Measurements from ENCODE around the gene BORCS5. TPM values are rescaled to one million over a fixed set of nuclear protein-coding genes. Genes with fewer than 3 reads are reported as not detected.
A peak's percentile ranks its signal among the peaks of the same experiment; 100 is the strongest.

The BORCS5 gene
- total RNA-seq, 8 experiments from 2014 or later, result 7.7 to 28.2 (median 17.8) TPM

DNA sequence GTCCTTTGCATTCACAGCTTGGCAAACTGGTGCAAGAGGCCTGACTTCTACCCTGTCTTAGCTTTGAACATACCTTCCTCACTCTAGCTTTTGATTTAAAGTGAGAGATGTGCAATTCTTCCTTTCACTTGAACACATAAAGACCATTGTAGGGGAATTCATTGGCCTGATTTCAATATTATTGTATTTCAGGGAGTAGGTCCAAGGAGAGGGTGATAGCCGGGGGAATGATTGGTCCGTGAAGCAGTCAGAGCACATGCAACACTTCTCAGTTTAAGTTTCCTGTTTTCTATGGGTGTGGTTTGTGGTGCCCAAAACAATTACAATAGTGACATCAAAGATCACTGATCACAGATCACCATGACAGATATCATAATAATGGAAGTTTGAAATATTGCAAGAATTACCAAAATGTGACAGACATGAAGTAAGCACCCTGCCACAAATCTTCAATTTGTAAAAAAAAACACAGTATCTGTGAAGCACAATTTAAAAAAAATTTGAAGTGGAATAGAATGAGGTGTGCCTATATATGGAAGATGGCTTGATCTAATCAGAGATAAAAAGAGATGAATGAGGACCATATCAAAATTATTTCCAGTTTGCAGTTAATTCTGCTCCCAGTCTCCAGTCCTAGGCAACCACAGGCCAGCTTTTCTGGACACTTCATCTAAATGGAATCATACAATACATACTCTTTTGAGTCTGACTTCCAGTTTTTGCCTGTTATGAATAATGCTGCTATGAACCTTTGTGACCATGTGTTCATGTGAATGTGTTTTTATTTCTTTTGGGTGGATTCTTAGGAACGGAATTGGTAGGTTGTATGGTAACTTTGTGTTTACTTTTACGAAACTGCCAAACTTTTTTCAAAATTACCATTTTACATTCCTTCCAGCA is 23.2 kb downstream of the BORCS5 start:
- Histone ChIP-seq H3K27ac (no peak overlapping the region), H3K4me1 (replicated peaks in 1 of 2) (peaks cover 3 to 7% of the 10 kb centered on the region in 2 donors), H3K4me3 (no peak overlapping the region)
- in situ Hi-C loops (cut with MboI; ENCODE audit: low pct_unique_long_range_greater_than_20kb in 2 of 9, low sequenced_read_pairs in 9 of 9, unreplicated experiment in 9 of 9), result loop anchor here in 6 of 9 experiments (10.0 to 25.0 kb wide), 5 partner anchors 182 to 332 kb away; partner anchors contain the start of genes CDKN1B (in 1 of the 6), DUSP16 (in 1 of the 6) and GPR19 (in 1 of the 6)
- peak in 2 of 8 experiments; percentile 64 to 66 for ATAC-seq (replicated peaks in 6 of 8)
- WGBS, 10 experiments, result 25 to 96% (median 88%) methylated on average over 1 to 4 of the region's 4 CpGs; no CpG with 5 or more reads in 1 of the 10 experiments

DNA sequence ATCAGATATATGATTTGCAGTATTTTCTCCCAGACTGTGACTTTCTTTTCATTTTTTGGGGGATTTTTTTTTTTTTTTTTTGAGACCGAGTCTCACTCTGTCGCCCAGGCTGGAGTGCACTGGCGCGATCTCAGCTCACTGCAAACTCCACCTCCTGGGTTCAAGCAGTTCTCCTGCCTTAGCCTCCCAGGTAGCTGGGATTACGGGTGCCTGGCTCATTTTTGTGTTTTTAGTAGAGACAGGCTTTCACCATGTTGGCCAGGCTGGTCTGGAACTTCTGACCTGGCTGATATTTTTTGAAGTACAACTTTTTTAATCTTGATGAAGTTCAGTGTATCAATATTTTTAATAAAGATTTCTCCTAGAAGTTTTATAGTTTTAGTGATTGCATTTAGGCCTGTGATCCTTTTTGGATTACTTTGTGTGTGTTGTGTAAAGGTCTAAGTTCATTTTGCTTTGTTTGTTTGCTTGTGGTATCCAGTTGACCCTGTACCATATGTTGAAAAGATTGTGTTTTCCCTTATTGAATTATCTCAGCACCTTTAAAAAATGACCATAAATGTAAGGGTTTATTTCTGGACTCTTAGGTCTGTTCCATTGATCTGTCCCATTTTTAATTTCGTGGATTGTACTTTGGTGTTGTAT is 24.2 kb downstream of the BORCS5 start:
- Histone ChIP-seq H3K4me3 (no peak overlapping the region), H3K4me1 (replicated peaks in 1 of 2) (peaks cover 7 to 11% of the 10 kb centered on the region in 2 donors), H3K27ac (no peak overlapping the region)
- WGBS, 10 experiments, result 81 to 100% (median 94%) methylated on average over 1 to 6 of the region's 6 CpGs
- in situ Hi-C loops (cut with MboI; ENCODE audit: low pct_unique_long_range_greater_than_20kb in 2 of 9, low sequenced_read_pairs in 9 of 9, unreplicated experiment in 9 of 9), result loop anchor here in 3 of 9 experiments (25.0 kb wide), 4 partner anchors 181 to 331 kb away; partner anchors contain the start of genes CDKN1B (in 1 of the 3), DUSP16 (in 1 of the 3) and GPR19 (in 1 of the 3)
- ATAC-seq (replicated peaks in 6 of 8), result no peak

DNA sequence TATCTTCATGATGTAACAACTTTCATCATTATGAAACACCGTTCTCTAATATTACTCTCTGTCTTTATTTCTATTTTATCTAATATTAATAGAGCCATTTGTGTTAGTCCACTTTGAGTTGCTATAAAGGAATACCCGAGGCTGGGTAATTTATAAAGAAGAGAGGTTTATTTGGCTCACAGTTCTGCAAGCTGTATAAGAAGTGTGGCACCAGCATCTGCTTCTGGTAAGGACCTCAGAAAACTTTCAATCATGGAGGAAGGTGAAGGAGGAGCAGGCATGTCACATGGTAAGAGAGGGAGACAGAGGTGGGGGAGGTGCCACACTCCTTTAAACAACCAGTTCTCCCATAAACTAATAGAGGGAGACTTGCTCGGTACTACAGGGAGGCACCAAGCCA is 25.1 kb downstream of the BORCS5 start:
- no peak overlapping the region for H3K4me3 ChIP-seq
- peaks cover 7 to 9% of the 10 kb centered on the region in 2 donors for H3K4me1 ChIP-seq (replicated peaks in 1 of 2)
- in situ Hi-C loops (cut with MboI; ENCODE audit: low pct_unique_long_range_greater_than_20kb in 2 of 9, low sequenced_read_pairs in 9 of 9, unreplicated experiment in 9 of 9), result loop anchor here in 3 of 9 experiments (25.0 kb wide), 4 partner anchors 180 to 330 kb away; partner anchors contain the start of genes CDKN1B (in 1 of the 3), DUSP16 (in 1 of the 3) and GPR19 (in 1 of the 3)
- ATAC-seq (replicated peaks in 6 of 8), result no peak
- no peak overlapping the region for H3K27ac ChIP-seq
- 58 to 100% (median 86%) methylated on average over 1 to 3 of the region's 3 CpGs; no CpG with 5 or more reads in 1 of the 10 experiments for WGBS, 10 experiments

- in situ Hi-C loops (cut with MboI; ENCODE audit: low pct_unique_long_range_greater_than_20kb in 2 of 9, low sequenced_read_pairs in 9 of 9, unreplicated experiment in 9 of 9), result loop anchor here in 3 of 9 experiments (25.0 kb wide), 4 partner anchors 178 to 328 kb away; partner anchors contain the start of genes CDKN1B (in 1 of the 3), DUSP16 (in 1 of the 3) and GPR19 (in 1 of the 3)
- Histone ChIP-seq H3K4me3 (no peak overlapping the region), H3K4me1 (replicated peaks in 1 of 2) (peaks cover 7 to 9% of the 10 kb centered on the region in 2 donors), H3K27ac (peak overlapping the region in 1 of 2 donors; percentile 59)
- peak in 6 of 8 experiments; percentile 54 to 80 (median 75) for ATAC-seq (replicated peaks in 6 of 8)
- WGBS, 10 experiments, result 0 to 92% (median 18%) methylated on average over 1 to 7 of the region's 7 CpGs
Observed at GRCh38 chr12:12384571-12385340, 27.9 kb downstream of the BORCS5 start.

- in situ Hi-C loops (cut with MboI; ENCODE audit: low pct_unique_long_range_greater_than_20kb in 2 of 9, low sequenced_read_pairs in 9 of 9, unreplicated experiment in 9 of 9), result loop anchor here in 3 of 9 experiments (25.0 kb wide), 4 partner anchors 175 to 325 kb away; partner anchors contain the start of genes CDKN1B (in 1 of the 3), DUSP16 (in 1 of the 3) and GPR19 (in 1 of the 3)
- no peak overlapping the region for H3K4me3 ChIP-seq
- no peak overlapping the region for H3K27ac ChIP-seq
- peak in 2 of 8 experiments; percentile 59 to 61 for ATAC-seq (replicated peaks in 6 of 8)
- 0 to 100% (median 79%) methylated on average over 1 to 3 of the region's 3 CpGs for WGBS, 10 experiments
- H3K4me1 ChIP-seq (replicated peaks in 1 of 2), result peaks cover 7 to 9% of the 10 kb centered on the region in 2 donors
Observed at GRCh38 chr12:12387501-12387900, 30.6 kb downstream of the BORCS5 start.

- no peak overlapping the region for H3K27ac ChIP-seq
- in situ Hi-C loops (cut with MboI; ENCODE audit: low pct_unique_long_range_greater_than_20kb in 2 of 9, low sequenced_read_pairs in 9 of 9, unreplicated experiment in 9 of 9), result loop anchor here in 3 of 9 experiments (25.0 kb wide), 4 partner anchors 170 to 320 kb away; partner anchors contain the start of genes CDKN1B (in 1 of the 3), DUSP16 (in 1 of the 3) and GPR19 (in 1 of the 3)
- ATAC-seq (replicated peaks in 6 of 8), result no peak
- H3K4me1 ChIP-seq (replicated peaks in 1 of 2), result no peaks in the 10 kb centered on the region
- no peak overlapping the region for H3K4me3 ChIP-seq
- 61 to 100% (median 96%) methylated on average over 1 to 2 of the region's 2 CpGs; no CpG with 5 or more reads in 1 of the 10 experiments for WGBS, 10 experiments
Observed at GRCh38 chr12:12392413-12392812, 35.5 kb downstream of the BORCS5 start.

GRCh38 chr12:12393171-12393570 is 36.3 kb downstream of the BORCS5 start:
- H3K4me3 ChIP-seq, result no peak overlapping the region
- ATAC-seq (replicated peaks in 6 of 8), result no peak
- H3K27ac ChIP-seq, result no peak overlapping the region
- peaks cover 0 to 1% of the 10 kb centered on the region in 2 donors for H3K4me1 ChIP-seq (replicated peaks in 1 of 2)
- in situ Hi-C loops (cut with MboI; ENCODE audit: low pct_unique_long_range_greater_than_20kb in 2 of 9, low sequenced_read_pairs in 9 of 9, unreplicated experiment in 9 of 9), result loop anchor here in 3 of 9 experiments (25.0 kb wide), 4 partner anchors 169 to 319 kb away; partner anchors contain the start of genes CDKN1B (in 1 of the 3), DUSP16 (in 1 of the 3) and GPR19 (in 1 of the 3)
- 63 to 100% (median 100%) methylated on average over 1 to 2 of the region's 2 CpGs; no CpG with 5 or more reads in 3 of the 10 experiments for WGBS, 10 experiments

DNA sequence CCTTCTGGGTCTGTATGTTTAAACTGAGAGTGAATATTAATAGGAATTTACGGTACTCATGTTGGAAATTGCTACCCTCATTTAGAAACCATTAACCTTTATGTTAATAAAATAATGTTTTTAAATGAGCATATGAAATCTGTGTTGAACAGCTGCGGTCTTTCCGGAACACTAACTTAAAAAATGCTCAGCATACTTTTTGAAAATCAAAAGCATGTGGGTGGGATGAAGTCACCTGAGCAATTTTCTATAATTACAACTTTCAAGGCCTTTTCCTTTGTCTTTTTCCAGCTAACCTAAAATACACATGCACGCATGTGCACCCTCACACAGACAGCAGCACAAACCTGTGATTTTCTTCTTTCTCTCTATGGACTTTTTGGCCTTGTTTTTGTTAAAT is 39.8 kb downstream of the BORCS5 start:
- Histone ChIP-seq H3K4me3 (no peak overlapping the region), H3K4me1 (replicated peaks in 1 of 2) (peaks cover 5 to 6% of the 10 kb centered on the region in 2 donors), H3K27ac (no peak overlapping the region)
- 85 to 100% (median 93%) methylated on average over 1 to 4 of the region's 4 CpGs for WGBS, 10 experiments
- in situ Hi-C loops (cut with MboI; ENCODE audit: low pct_unique_long_range_greater_than_20kb in 2 of 9, low sequenced_read_pairs in 9 of 9, unreplicated experiment in 9 of 9), result loop anchor here in 3 of 9 experiments (25.0 kb wide), 4 partner anchors 166 to 316 kb away; partner anchors contain the start of genes CDKN1B (in 1 of the 3), DUSP16 (in 1 of the 3) and GPR19 (in 1 of the 3)
- no peak for ATAC-seq (replicated peaks in 6 of 8)

DNA sequence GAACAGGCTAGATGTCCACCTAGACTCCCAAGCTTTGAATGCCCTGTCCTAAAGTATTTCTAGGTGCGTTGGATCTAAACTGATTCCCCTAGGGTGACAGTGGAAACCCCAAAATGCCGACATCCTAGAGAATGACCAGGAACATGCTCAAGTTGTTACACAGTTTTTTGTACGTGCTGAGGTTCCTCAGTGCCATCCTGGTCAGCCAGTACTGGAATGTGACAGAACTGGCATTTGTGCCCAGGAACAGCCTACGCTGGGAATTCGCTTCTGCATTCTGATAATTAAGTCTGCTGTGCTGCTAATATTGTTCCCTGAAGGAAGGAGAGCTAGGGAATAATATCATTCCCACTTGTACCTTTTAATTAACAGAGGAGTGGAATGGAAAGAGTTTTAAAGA is 40.3 kb downstream of the BORCS5 start:
- WGBS, 10 experiments, result 70 to 100% (median 90%) methylated on average over 1 to 5 of the region's 5 CpGs; no CpG with 5 or more reads in 3 of the 10 experiments
- no peak for ATAC-seq (replicated peaks in 6 of 8)

GRCh38 chr12:12398026-12398859 is 41.4 kb downstream of the BORCS5 start:
- WGBS, 10 experiments, result 5 to 81% (median 59%) methylated on average over 2 to 7 of the region's 7 CpGs
- H3K27ac ChIP-seq, result no peak overlapping the region
- H3K4me1 ChIP-seq (replicated peaks in 1 of 2), result peaks cover 5 to 6% of the 10 kb centered on the region in 2 donors
- H3K4me3 ChIP-seq, result no peak overlapping the region
- in situ Hi-C loops (cut with MboI; ENCODE audit: low pct_unique_long_range_greater_than_20kb in 2 of 9, low sequenced_read_pairs in 9 of 9, unreplicated experiment in 9 of 9), result loop anchor here in 3 of 9 experiments (25.0 kb wide), 4 partner anchors 164 to 314 kb away; partner anchors contain the start of genes CDKN1B (in 1 of the 3), DUSP16 (in 1 of the 3) and GPR19 (in 1 of the 3)
- peak in 7 of 8 experiments; percentile 62 to 97 (median 83) for ATAC-seq (replicated peaks in 6 of 8)

More for the DNA sequence above, 40.3 kb downstream of the BORCS5 start:
- in situ Hi-C loops (cut with MboI; ENCODE audit: low pct_unique_long_range_greater_than_20kb in 2 of 9, low sequenced_read_pairs in 9 of 9, unreplicated experiment in 9 of 9), result loop anchor here in 3 of 9 experiments (25.0 kb wide), 4 partner anchors 165 to 315 kb away; partner anchors contain the start of genes CDKN1B (in 1 of the 3), DUSP16 (in 1 of the 3) and GPR19 (in 1 of the 3)
- Histone ChIP-seq H3K4me1 (replicated peaks in 1 of 2) (peaks cover 5 to 6% of the 10 kb centered on the region in 2 donors), H3K27ac (no peak overlapping the region), H3K4me3 (no peak overlapping the region)

All from motor neuron (in vitro differentiated cells).